22Rv1 (cell line): ENCODE results near the gene ATP7A.

Experiments
- CTCF ChIP-seq: fragments of 450-650 bp; IDR thresholded peaks from 2 replicates; pipeline ENCODE4 v1.5.1; 2017; ENCODE audit warnings: mild to moderate bottlenecking
- ZFX ChIP-seq: fragments of 450-650 bp; IDR thresholded peaks from 2 replicates; pipeline ENCODE4 v1.6.1; 2017; ENCODE audit warnings: antibody characterized with exemption, borderline replicate concordance

GRCh38 chrX:78027798-78028197 is 117.3 kb downstream of the ATP7A start:
- no peak for TF ChIP-seq CTCF
- TF ChIP-seq ZFX, result no peak
